Adipocyte (in vitro differentiated cells): Measurements from ENCODE around the gene OR10A6.
A peak's percentile ranks its signal among the peaks of the same experiment; 100 is the strongest.

Source experiments
- DNase-seq: peaks from one replicate; pipeline ENCODE4 v3.0.0-alpha.2; 2015; ENCODE audit warnings: low read depth
- H3K27me3 ChIP-seq: replicated peaks from 2 replicates; pipeline ENCODE4 v1.7.0; 2013; ENCODE audit warnings: mild to moderate bottlenecking, low read length, moderate library complexity; ENCODE audit not compliant: control insufficient read depth, insufficient read depth
- H3K36me3 ChIP-seq: 2 replicates; pipeline ENCODE4 v1.7.0; 2013; ENCODE audit warnings: low read length, mild to moderate bottlenecking, moderate library complexity; ENCODE audit not compliant: control insufficient read depth, insufficient read depth, severe bottlenecking
- H3K4me1 ChIP-seq: 2 replicates; pipeline ENCODE4 v1.7.0; 2013; ENCODE audit warnings: mild to moderate bottlenecking, low read length, moderate library complexity; ENCODE audit not compliant: control insufficient read depth, insufficient read depth
- H3K4me3 ChIP-seq: 2 replicates; pipeline ENCODE4 v1.7.0; 2013; ENCODE audit warnings: mild to moderate bottlenecking, low read length, moderate library complexity
- H3K9ac ChIP-seq: 2 replicates; pipeline ENCODE4 v1.7.0; 2013; ENCODE audit warnings: mild to moderate bottlenecking, low read length, moderate library complexity
- H3K9me3 ChIP-seq: 2 replicates; pipeline ENCODE4 v1.7.0; 2013; ENCODE audit warnings: mild to moderate bottlenecking, low read length, moderate library complexity; ENCODE audit not compliant: control insufficient read depth

The OR10A6 gene

GRCh38 chr11:7896009-7896785 lies 34.9 kb downstream of the OR10A6 start:
- Histone ChIP-seq H3K9ac (peak overlapping the region; percentile 63), H3K9me3 (no peaks in the 10 kb centered on the region), H3K27me3 (no peaks in the 10 kb centered on the region), H3K4me3 (peak overlapping the region; percentile 20), H3K36me3 (no peaks in the 10 kb centered on the region), H3K4me1 (peaks cover 39% of the 10 kb centered on the region)
- peak; percentile 77 for DNase-seq

GRCh38 chr11:7894251-7894650 lies 36.8 kb downstream of the OR10A6 start:
- Histone ChIP-seq H3K4me1 (peaks cover 53% of the 10 kb centered on the region), H3K9ac (no peak overlapping the region), H3K36me3 (no peaks in the 10 kb centered on the region), H3K9me3 (no peaks in the 10 kb centered on the region), H3K27me3 (no peaks in the 10 kb centered on the region), H3K4me3 (no peak overlapping the region)
- no peak for DNase-seq

GRCh38 chr11:7893796-7894195 lies 37.3 kb downstream of the OR10A6 start:
- Histone ChIP-seq H3K27me3 (no peaks in the 10 kb centered on the region), H3K36me3 (no peaks in the 10 kb centered on the region), H3K4me3 (no peak overlapping the region), H3K4me1 (peaks cover 53% of the 10 kb centered on the region), H3K9me3 (no peaks in the 10 kb centered on the region), H3K9ac (no peak overlapping the region)
- no peak for DNase-seq

GRCh38 chr11:7892840-7893254 lies 38.2 kb downstream of the OR10A6 start:
- peak overlapping the region; percentile 23 for H3K4me3 ChIP-seq
- H3K36me3 ChIP-seq = no peaks in the 10 kb centered on the region
- no peaks in the 10 kb centered on the region for H3K27me3 ChIP-seq
- H3K9me3 ChIP-seq = no peaks in the 10 kb centered on the region
- peaks cover 53% of the 10 kb centered on the region for H3K4me1 ChIP-seq
- H3K9ac ChIP-seq = peak overlapping the region; percentile 65
- DNase-seq = peak; percentile 89

- Histone ChIP-seq H3K27me3 (no peaks in the 10 kb centered on the region), H3K9me3 (no peaks in the 10 kb centered on the region), H3K4me3 (peak overlapping the region; percentile 23), H3K4me1 (peaks cover 53% of the 10 kb centered on the region), H3K36me3 (no peaks in the 10 kb centered on the region), H3K9ac (peak overlapping the region; percentile 65)
- DNase-seq = peak; percentile 76
Measured at GRCh38 chr11:7892059-7892699, 38.9 kb downstream of the OR10A6 start.

- Histone ChIP-seq H3K36me3 (no peaks in the 10 kb centered on the region), H3K4me1 (peaks cover 38% of the 10 kb centered on the region), H3K4me3 (peak overlapping the region; percentile 49), H3K9ac (peak overlapping the region; percentile 3), H3K27me3 (no peaks in the 10 kb centered on the region), H3K9me3 (no peaks in the 10 kb centered on the region)
- peak; percentile 28 for DNase-seq
Measured at GRCh38 chr11:7890417-7891172, 40.5 kb downstream of the OR10A6 start.

- Histone ChIP-seq H3K4me3 (peak overlapping the region; percentile 49), H3K27me3 (no peaks in the 10 kb centered on the region), H3K9me3 (no peaks in the 10 kb centered on the region), H3K4me1 (peaks cover 33% of the 10 kb centered on the region), H3K36me3 (no peaks in the 10 kb centered on the region), H3K9ac (peak overlapping the region; percentile 3)
- DNase-seq = no peak
Measured at GRCh38 chr11:7889985-7890384, 41.1 kb downstream of the OR10A6 start.

GRCh38 chr11:7882860-7883259 lies 48.2 kb downstream of the OR10A6 start:
- no peaks in the 10 kb centered on the region for H3K36me3 ChIP-seq
- H3K4me3 ChIP-seq = no peak overlapping the region
- H3K27me3 ChIP-seq = no peaks in the 10 kb centered on the region
- H3K9ac ChIP-seq = no peak overlapping the region
- no peaks in the 10 kb centered on the region for H3K9me3 ChIP-seq
- no peaks in the 10 kb centered on the region for H3K4me1 ChIP-seq
- DNase-seq = no peak
